ENCODE results near the gene CATSPERB. TPM values are rescaled to one million over a fixed set of nuclear protein-coding genes. Genes with fewer than 3 reads are reported as not detected.
"Not testable (repeated sequence)": the region's sequence is repeated elsewhere in the genome, so short reads cannot be mapped to it uniquely, and the experiment has no call there.

CATSPERB gene
- total RNA-seq, 1 donor from 2014 or later: not detected

- not testable (repeated sequence) for DNase-seq (ENCODE audit: low read depth, low spot score)
These were observed 54.2 kb downstream of the CATSPERB start for GRCh38 chr14:91677687-91678086.

DNA sequence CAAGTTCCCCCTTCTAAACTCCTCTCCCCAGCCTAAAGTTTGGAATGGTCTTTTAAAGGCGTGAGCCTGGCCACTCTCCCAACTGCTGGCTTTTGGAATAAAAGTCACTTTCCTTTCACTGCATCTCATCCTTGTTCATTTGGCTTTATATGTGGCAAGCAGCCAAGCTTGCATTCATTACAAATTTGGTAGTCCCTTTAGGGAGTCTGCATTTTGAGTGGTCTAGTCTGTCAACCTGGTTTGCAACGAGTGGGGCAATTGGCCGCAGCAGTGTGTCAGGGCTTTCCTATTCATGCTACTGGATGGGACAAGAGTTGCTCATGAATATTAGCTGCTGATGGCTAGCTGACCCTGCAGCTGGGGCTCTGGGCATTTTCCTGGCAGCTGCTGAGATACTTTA is 57.0 kb downstream of the CATSPERB start:
- DNase-seq (ENCODE audit: low read depth, low spot score): no peak

DNA sequence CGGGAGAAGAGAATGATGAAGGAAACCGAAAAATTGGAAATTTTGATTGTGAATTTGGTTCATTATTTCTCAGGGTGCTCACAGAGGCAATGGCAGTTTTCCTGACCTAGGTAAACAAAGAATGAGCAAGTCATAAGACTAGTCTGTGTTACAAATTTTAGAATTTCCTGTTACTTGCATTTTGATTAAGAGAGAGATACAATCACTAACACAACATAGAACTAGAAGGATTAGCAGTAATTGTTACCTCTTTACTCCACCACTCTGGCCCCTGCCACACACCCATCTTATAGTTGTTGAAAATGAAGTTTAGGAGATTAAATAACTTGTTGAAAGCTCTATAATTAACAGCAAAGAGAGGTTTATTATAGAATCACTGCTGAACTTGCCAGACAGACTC is 62.0 kb downstream of the CATSPERB start:
- DNase-seq (ENCODE audit: low read depth, low spot score): no peak

DNA sequence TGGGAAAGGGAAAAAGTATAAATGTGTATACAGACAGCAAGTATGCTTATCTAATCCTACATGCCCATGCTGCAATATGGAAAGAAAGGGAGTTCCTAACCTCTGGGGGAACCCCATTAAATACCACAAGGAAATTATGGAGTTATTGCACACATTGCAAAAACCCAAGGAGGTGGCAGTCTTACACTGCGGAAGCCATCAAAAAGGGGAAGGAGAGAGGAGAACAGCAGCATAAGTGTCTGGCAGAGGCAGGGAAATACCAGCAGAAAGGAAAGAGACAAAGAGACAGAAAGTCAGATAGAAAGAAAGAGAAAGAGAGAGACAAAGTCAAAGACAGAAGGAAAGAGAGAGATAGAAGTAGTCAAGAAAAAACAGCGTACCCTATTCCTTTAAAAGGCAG is 64.8 kb downstream of the CATSPERB start:
- not testable (repeated sequence) for DNase-seq (ENCODE audit: low read depth, low spot score)

- DNase-seq (ENCODE audit: low read depth, low spot score): no peak
These were observed 71.1 kb downstream of the CATSPERB start for GRCh38 chr14:91660790-91661189.

DNA sequence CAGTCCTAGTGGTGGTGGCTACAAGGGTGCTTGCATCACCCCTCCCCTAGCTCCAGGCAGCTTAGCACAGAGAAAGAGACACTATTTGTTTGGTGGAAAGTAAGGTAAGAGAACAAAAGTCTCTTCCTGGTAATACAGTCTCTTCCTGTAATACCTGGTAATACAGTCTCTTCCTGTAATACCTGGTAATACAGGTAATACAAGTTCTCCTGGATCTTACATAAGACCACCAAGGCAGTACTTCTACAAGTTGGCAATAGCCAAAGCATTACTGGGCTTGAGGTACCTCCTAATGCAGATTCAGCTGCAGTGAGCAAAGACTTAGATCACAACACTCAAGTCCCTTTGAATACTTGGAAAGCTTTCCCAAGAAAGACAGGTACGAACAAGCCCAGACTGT is 77.0 kb downstream of the CATSPERB start:
- DNase-seq (ENCODE audit: low read depth, low spot score): no peak

DNA sequence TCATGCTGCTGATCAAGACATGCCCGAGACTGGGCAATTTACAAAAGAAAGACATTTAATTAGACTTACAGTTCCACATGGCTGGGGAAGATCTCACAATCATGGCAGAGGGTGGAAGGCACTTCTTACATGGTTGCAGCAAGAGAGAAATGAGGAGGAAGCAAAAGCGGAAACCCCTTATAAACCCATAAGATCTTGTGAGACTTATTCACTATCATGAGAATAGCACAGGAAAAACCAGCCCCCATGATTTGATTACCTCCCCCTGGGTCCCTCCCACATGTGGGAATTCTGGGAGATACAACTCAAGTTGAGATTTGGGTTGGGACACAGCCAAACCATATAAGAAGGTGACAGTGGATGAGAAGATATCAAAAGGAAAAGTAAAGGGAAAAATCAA is 78.4 kb downstream of the CATSPERB start:
- DNase-seq (ENCODE audit: low read depth, low spot score): no peak

- peak; percentile 27 for DNase-seq (ENCODE audit: low read depth, low spot score)
These were observed 82.0 kb downstream of the CATSPERB start for GRCh38 chr14:91649930-91650329.

- DNase-seq (ENCODE audit: low read depth, low spot score): no peak
These were observed 84.0 kb downstream of the CATSPERB start for GRCh38 chr14:91647856-91648255.

DNA sequence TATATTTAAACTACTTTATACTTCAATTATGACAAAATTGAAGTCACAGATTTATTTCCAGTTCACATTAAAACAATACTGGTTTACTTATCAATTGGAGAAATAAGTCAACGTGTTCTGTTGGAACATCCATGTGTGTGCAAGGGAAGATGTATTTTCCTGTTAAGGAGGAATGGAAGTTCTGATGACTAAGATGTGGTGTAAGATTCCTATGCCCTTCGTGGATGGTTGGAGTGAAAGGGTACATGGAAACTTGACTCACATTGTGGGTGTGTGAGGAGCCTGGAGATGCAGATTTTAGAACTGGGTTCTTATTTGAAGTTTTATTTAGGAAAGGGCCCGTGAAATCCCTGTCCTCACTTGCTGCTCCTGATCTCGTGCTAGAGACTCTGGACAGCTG is 95.3 kb downstream of the CATSPERB start:
- no peak for DNase-seq (ENCODE audit: low read depth, low spot score)

- DNase-seq (ENCODE audit: low read depth, low spot score): no peak
These were observed 107.1 kb downstream of the CATSPERB start for GRCh38 chr14:91624757-91625156.

- no peak for DNase-seq (ENCODE audit: low read depth, low spot score)
These were observed 117.7 kb downstream of the CATSPERB start for GRCh38 chr14:91614187-91614586.

- DNase-seq (ENCODE audit: low read depth, low spot score): no peak
These were observed 118.3 kb downstream of the CATSPERB start for GRCh38 chr14:91613459-91614112.

DNA sequence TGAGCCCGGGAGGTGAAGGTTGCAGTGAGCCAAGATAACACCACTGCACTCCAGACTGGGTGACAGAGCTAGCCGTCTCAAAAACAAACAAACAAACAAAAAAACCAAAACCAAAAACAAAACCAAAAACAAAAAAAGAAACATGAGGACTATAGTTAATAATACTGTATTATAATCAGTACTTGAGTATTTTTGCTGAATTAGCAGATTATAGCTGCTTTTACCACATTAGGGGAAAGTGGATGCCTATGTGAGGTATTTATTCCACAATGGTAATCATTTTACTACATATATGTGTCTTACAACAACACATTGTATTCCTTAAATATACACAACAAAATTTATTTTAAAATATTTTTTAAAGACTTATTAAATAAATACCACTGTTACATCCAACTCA is 120.4 kb downstream of the CATSPERB start:
- no peak for DNase-seq (ENCODE audit: low read depth, low spot score)

DNA sequence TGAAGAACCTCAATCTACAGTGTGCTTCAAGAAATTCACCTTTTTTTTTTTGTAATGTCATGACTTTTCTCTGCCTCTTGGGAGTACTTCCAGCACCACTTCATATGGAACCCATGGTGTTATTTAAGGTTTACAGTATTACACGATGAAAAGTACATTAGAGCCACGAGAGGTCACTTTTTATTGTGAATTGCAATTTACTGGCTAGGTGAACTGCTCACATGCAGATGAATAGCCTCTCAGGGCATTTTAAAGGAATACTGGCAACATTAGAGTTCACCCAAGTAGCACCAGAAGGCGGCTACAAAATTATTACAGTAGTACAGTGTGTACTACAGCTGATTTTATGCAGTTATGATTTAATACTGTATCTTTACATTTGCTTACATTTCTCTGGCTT is 122.7 kb downstream of the CATSPERB start:
- no peak for DNase-seq (ENCODE audit: low read depth, low spot score)

DNA sequence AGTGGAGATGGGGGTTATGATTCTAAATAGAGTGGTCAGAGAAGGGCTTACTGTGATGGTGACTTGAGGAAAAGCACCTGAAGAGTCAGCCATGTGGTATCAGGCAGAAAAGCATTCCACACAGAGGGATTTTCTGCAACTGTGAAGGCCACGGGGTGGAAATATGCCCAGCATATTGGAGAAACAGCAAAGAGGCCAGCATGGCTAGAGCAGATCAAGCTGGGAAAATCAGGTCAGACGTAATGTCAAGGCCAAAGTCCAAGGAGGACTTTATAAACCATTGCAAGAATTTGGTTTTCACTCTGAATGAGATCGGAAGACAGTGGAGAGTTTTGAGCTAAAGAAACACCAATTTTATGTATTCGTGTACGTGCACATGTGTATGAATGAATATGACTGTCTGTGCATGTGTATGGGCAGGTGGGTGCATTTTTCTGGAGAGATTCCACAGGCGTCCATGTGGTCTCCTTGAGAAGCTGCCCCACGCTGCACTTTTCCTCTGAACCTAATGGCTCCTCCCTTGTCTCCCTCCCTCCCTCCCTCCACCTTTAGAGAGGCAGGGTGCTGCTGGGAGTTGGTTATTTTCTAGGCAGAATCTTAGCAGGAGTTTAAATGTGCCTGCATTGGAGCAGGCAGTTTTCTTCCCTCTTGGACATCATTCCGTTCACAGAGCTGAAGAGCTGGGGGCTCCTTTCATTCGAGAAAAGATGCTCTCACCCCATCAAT is 124.4 kb downstream of the CATSPERB start:
- DNase-seq (ENCODE audit: low read depth, low spot score): no peak

DNA sequence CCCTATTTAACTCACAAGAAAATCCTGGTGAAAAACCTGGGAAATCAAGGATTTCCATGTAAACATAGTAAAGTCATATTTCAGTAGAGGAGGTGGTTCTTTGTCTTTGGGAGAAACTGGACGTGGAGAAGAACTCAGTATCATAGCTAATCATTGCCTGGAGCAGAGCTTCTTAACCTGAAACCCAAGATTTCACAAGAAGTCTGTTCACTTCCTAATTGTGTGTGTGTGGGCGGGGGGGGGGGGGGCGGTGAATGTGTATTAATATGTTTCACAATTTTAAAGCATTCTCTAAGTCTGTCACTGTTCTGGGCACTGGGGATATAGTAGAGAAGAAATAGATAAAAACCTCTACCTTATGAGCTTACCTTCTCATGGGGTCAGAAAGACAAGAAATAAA is 125.0 kb downstream of the CATSPERB start:
- DNase-seq (ENCODE audit: low read depth, low spot score): no peak

DNA sequence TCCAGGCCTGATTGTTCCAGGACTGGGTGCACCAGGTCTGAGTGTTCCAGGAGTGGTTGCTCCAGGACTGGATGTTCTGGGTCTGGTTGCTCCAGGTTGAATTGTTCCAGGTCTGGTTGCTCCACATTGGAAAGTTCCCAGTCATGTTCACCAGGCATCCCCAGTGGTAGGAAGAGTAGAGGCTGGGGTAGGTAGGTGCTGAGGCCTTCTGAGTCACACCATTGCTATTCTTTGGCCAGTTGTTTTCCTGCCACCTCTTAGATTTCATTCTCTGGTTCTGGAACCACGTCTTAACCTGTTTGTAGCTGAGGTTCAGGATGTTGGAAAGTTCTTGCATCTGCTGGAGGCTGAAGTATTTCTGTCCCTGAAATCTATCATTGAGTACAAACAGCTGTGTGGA is 127.3 kb downstream of the CATSPERB start:
- not testable (repeated sequence) for DNase-seq (ENCODE audit: low read depth, low spot score)

DNA sequence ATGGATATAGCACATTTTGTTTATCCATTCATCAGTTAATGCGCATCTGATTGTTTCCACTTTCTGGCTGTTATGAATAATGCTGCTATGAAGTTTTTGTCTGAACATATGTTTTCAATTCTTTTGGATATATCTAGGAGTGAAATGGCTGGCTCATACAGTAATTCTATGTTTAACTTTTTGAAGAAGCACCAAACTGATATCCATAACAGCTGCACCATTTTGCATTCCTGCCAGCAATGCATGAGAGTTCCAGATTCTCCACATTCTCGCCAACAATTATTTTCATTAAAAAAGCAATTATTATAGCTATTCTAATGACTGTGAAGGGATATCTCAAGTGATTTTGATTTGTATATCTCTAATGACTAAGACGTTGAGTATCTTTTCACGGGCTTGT is 131.9 kb downstream of the CATSPERB start:
- DNase-seq (ENCODE audit: low read depth, low spot score): no peak

DNA sequence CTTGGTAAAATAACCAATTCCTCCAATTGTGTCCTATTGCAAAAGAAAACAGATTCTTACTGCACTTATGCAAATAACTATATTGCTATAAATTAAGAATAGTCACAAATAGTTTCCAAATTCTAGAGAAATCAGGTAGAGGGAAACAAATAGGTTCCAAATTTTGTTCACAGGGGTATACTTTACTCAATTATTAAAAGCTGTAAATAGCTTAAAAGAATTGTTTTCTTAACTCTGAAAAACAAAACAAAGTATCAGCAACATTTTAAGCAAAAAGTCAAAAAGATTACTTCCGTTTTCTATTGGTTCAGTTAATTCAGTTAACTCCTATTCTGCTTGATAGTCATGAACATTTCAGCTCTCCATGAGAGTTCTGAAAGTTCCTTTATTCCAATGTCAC is 136.2 kb downstream of the CATSPERB start:
- DNase-seq (ENCODE audit: low read depth, low spot score): no peak

DNA sequence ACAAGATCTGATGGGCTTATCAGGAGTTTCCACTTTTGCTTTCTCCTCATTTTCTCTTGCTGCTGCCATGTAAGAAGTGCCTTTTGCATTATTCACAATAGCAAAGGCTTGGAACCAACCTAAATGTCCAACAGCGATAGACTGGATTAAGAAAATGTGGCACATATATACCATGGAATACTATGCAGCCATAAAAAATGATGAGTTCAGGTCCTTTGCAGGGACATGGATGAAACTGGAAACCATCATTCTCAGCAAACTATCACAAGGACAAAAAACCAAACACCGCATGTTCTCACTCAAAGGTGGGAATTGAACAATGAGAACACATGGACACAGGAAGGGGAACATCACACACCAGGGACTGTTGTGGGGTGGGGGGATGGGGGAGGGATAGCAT is 137.9 kb downstream of the CATSPERB start:
- DNase-seq (ENCODE audit: low read depth, low spot score): not testable (repeated sequence)

DNA sequence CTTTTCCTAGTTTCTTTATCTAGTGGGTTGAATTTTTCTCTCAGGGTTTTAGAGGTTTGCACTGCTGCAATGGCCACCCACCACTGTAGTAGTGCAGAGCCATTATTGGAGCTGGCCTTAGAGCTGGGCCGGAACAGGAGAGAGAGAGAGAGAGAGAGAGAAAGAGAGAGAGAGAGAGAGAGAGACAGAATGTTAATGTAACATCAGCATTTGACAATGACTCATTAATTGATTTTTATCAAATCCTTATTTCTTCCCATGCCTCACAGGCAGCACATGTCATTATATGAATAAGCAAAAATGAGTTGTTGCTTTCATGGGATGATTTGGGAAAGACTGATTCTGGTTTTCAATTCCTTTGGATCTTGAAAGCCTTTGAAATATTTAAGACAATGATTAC is 145.5 kb downstream of the CATSPERB start:
- DNase-seq (ENCODE audit: low read depth, low spot score): no peak

DNA sequence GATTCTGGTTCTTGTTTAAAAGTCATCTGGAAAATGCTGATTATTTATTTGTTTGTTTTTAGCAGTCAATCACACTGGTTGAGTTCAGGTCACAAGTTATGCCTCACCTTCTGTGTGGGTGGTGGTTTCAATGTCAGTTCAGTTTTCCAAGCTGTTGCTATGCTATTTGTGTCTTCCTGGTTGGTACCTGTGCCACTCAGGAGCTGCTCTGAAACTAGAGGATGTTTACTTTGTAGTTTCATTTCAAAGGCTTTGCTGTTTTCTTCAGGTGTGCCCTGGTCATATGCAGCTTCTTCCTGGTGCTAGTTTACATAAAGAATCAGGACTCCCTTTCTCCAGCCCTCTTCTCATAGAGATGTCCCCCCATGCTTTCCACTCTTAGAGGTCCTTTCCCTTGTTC is 146.0 kb downstream of the CATSPERB start:
- no peak for DNase-seq (ENCODE audit: low read depth, low spot score)

Data from pulmonary artery endothelial cell (primary cell).